Common myeloid progenitor, CD34-positive (primary cell): ENCODE results near the gene SLC43A2.
"Not testable (repeated sequence)": the region's sequence is repeated elsewhere in the genome, so short reads cannot be mapped to it uniquely, and the experiment has no call there.

Source experiments
- CTCF ChIA-PET: fragments of 350-600 bp; sonication (Branson Sonifier 250); formaldehyde crosslinking; loops from one replicate; lab custom pipeline; 2021; ENCODE audit warnings: antibody characterized with exemption; lab: Charles Lee
- POLR2A ChIA-PET: fragments of 350-600 bp; sonication (Branson Sonifier 250); formaldehyde crosslinking; loops from one replicate; lab custom pipeline; 2021; ENCODE audit warnings: antibody characterized with exemption; lab: Charles Lee
- DNase-seq, 3 donors: peaks; one replicate each; pipeline versions ENCODE4 v3.0.0 to v3.0.0-alpha.2; 2013
- H3K27ac ChIP-seq, 2 experiments: 1 replicate in 1 of 2; 2 replicates in 1 of 2; pipeline ENCODE4 v1.7.0; 2013; ENCODE audit warnings: inconsistent platforms in 2 of 2, low read length in 2 of 2, mild to moderate bottlenecking in 2 of 2, low read depth in 1 of 2, moderate library complexity in 1 of 2; ENCODE audit not compliant: severe bottlenecking in 2 of 2, insufficient read depth in 1 of 2, poor library complexity in 1 of 2
- H3K27me3 ChIP-seq, 5 experiments: replicated peaks in 2 of 5; 1 replicate in 3 of 5; 2 replicates in 2 of 5; pipeline versions ENCODE4 v1.6.1 to v1.7.0; 2013; ENCODE audit warnings: low read length in 4 of 5, mild to moderate bottlenecking in 2 of 5, moderate library complexity in 2 of 5, inconsistent platforms in 1 of 5; ENCODE audit not compliant: insufficient read depth in 5 of 5, control insufficient read depth in 4 of 5
- H3K36me3 ChIP-seq, 4 experiments: 1 replicate in 2 of 4; 2 replicates in 2 of 4; pipeline versions ENCODE4 v1.6.1 to v1.7.0; 2013; ENCODE audit warnings: low read length in 3 of 4, control low read depth in 1 of 4, mild to moderate bottlenecking in 1 of 4; ENCODE audit not compliant: control insufficient read depth in 4 of 4, insufficient read depth in 4 of 4
- H3K4me1 ChIP-seq, 4 experiments: 1 replicate in 3 of 4; 2 replicates in 1 of 4; pipeline versions ENCODE4 v1.6.1 to v1.7.1; 2013; ENCODE audit warnings: low read length in 3 of 4, mild to moderate bottlenecking in 3 of 4, control low read depth in 1 of 4, inconsistent platforms in 1 of 4, moderate library complexity in 1 of 4; ENCODE audit not compliant: control insufficient read depth in 4 of 4, insufficient read depth in 4 of 4; ENCODE audit errors: control extremely low read depth in 1 of 4
- H3K4me3 ChIP-seq, 7 experiments: 1 replicate in 4 of 7; 2 replicates in 3 of 7; pipeline versions ENCODE4 v1.5.1 to v1.7.0; 2013; ENCODE audit warnings: mild to moderate bottlenecking in 7 of 7, low read length in 6 of 7, moderate library complexity in 6 of 7, inconsistent platforms in 2 of 7, low read depth in 2 of 7, control low read depth in 1 of 7; ENCODE audit not compliant: insufficient read depth in 4 of 7, control insufficient read depth in 1 of 7; ENCODE audit errors: extremely low read depth in 1 of 7
- H3K9me3 ChIP-seq, 5 experiments: 1 replicate in 4 of 5; 2 replicates in 1 of 5; pipeline versions ENCODE4 v1.6.1 to v1.7.1; 2013; ENCODE audit warnings: low read length in 4 of 5, mild to moderate bottlenecking in 2 of 5, inconsistent platforms in 1 of 5, low read depth in 1 of 5, moderate library complexity in 1 of 5; ENCODE audit not compliant: control insufficient read depth in 4 of 5, insufficient read depth in 2 of 5; ENCODE audit errors: control extremely low read depth in 1 of 5
- WGBS: methylation state at CpG from one replicate; pipeline ENCODE4 v1.1.5; 2013; ENCODE audit not compliant: insufficient coverage; 5-methylcytosine and 5-hydroxymethylcytosine counted together

Gene SLC43A2

DNA sequence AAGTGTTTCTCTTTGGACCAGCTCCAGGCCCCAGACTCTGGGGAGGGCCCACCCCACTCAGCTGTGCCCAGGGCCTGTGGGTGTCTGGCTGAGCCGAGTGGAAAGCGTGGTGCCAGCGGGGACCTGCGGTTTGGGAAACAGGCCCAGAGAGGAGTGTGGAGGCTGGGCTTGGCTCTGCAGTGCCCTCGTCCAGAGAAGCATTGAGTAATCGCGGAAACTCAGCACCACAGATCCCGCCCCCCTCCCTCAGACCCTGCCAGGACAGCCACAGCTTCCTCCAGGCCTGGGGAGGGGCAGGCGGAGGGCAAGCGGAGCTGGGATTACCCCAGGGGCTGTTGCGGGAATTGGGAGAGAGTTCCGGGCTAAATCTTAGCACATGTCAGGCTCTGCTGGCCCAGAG is 51.5 kb downstream of the SLC43A2 start:
- ChIA-PET POLR2A (interaction anchor here (0.6 to 1.9 kb wide), 8 partner anchors 13 to 107 kb away, joined by 3 to 17 read pairs (median 5); partner anchors contain the start of gene SLC43A2), CTCF (interaction anchor here (0.6 to 11.4 kb wide), 13 partner anchors 9 to 668 kb away, joined by 3 to 225 read pairs (median 4); partner anchors contain the start of genes PITPNA, SCARF1 and SLC43A2)
- no peaks in the 10 kb centered on the region for H3K9me3 ChIP-seq
- no peaks in the 10 kb centered on the region for H3K27me3 ChIP-seq
- H3K36me3 ChIP-seq = peaks cover 0 to 5% (median under 1%) of the 10 kb centered on the region in 4 experiments
- peak overlapping the region; percentile 40 to 46 for H3K27ac ChIP-seq
- WGBS = 0% methylated on average over 6 of the region's 12 CpGs
- peak overlapping the region in 4 of 7 experiments; percentile 20 to 49 (median 37) for H3K4me3 ChIP-seq
- DNase-seq = peak; percentile 87 to 95 (median 95)
- H3K4me1 ChIP-seq = peaks cover 0 to 47% (median 44%) of the 10 kb centered on the region in 4 experiments

DNA sequence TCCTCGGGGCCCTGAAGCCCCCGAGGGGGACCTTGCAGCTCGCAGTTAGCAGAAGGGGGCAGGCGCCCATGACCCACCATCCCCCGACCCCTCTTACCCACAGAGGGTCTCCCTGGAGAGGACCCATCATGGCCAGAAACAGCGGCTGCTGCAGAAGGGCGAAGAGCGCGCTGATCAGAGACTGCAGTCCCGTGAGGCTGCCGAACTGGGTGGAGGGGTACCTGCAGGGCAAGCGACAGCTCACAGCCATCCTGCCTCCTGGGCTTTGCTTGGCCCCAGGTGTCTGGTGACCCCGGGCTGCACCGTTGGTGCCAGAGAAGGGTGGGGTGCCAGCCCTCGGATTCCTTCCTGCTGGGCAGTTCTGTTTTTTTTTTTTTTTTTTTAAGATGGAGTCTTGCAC is 52.1 kb downstream of the SLC43A2 start:
- ChIA-PET CTCF (interaction anchor here (0.6 to 11.4 kb wide), 10 partner anchors 9 to 667 kb away, joined by 3 to 225 read pairs (median 6); partner anchors contain the start of genes PITPNA, SCARF1 and SLC43A2), POLR2A (interaction anchor here (0.6 to 1.9 kb wide), 5 partner anchors 14 to 53 kb away, joined by 3 to 17 read pairs (median 6); partner anchors contain the start of gene PITPNA)
- Histone ChIP-seq H3K27ac (no peak overlapping the region), H3K36me3 (peaks cover 0 to 3% (median 0%) of the 10 kb centered on the region in 4 experiments), H3K4me1 (peaks cover 0 to 47% (median 44%) of the 10 kb centered on the region in 4 experiments), H3K9me3 (no peaks in the 10 kb centered on the region), H3K4me3 (no peak overlapping the region), H3K27me3 (no peaks in the 10 kb centered on the region)
- 83% methylated on average over 14 of the region's 15 CpGs for WGBS
- DNase-seq = peak in 1 of 3 donors; percentile 19

DNA sequence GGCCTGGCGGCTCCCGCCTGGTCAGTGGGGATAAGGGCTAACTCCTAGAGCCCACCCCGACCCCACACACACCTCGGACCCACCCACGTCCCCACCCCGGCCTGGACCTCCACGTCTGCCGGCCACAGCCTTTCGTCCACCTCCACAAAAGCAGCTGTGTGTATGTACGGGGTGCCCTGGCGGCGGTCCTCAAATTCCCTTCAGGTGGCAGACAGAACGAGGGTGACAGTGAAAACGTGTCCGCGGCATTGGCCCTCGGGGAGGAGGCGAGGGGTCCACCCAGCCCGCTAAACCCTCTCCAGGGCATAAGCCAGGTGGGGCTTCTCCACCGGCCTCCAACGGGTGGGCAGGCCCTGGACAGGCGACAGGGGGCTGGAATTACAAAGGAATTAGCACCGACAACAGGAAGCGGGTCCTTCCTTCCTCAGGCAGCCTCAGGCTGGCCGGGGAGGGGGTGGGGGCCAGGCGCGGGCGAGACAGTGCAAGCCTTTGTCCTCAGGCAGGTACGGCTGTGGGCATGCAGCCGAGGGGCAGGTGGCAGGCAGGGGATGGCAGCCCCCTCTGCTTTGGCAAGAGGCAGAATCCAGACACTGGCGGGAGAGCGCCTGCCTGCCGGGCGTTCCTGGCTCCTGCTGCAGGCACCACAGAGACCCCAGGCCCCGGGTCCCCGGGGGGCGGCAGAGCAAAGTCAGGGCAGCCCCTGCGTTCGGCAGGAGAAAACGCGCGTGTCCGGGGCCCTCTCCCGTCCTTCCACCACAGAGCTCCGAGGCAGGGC is 53.8 kb downstream of the SLC43A2 start:
- H3K9me3 ChIP-seq = no peaks in the 10 kb centered on the region
- WGBS = 69% methylated on average over 28 of the region's 45 CpGs
- no peaks in the 10 kb centered on the region for H3K36me3 ChIP-seq
- CTCF ChIA-PET = interaction anchor here (0.8 to 11.4 kb wide), 26 partner anchors 8 to 208 kb away, joined by 3 to 225 read pairs (median 4); partner anchors contain the start of genes SCARF1 and SLC43A2
- DNase-seq = no peak
- H3K27ac ChIP-seq = no peak overlapping the region
- H3K4me3 ChIP-seq = no peak overlapping the region
- POLR2A ChIA-PET = interaction anchor here (0.6 to 2.5 kb wide), 6 partner anchors 18 to 74 kb away, joined by 3 to 40 read pairs (median 6); partner anchors contain the start of gene SLC43A2
- peaks cover 0 to 47% (median 44%) of the 10 kb centered on the region in 4 experiments for H3K4me1 ChIP-seq
- no peaks in the 10 kb centered on the region for H3K27me3 ChIP-seq

DNA sequence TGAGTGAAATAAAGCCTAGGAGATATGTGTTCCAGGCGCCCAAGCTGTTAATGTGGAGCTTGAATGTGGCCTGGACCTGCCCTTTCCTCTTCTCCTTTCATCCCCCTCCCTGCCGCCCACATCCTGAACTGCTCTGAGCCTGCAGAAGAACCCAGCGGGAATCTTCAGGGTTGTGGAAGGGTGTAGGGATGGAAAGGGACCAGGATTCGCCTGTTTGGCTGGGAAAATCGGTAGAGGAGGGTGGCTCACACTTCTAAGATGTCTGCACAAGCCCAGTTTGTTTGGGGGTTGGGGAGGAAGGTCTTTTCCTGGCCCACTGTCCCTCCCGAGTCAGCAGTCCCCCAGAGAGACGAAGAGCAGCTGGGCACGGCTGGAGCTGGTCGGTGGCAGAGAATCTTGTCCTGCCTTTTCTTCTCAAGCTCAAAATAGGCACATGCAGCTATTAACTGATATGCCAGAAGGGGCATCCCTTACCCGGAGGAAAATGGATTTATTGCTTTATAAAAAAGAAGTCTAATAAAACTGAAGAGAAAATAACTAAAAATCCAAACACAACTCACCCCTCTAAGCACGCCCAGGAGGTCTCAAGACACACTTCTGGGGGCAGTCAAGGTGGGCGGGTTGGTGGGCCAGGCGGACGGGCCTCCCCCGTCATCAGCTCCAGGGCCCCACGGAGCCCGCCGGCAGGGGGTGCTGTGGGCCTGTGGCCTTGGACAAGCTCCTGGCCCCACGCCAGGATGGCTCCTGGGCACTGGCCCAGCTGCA is 54.5 kb downstream of the SLC43A2 start:
- POLR2A ChIA-PET = interaction anchor here (0.6 to 2.5 kb wide), 6 partner anchors 18 to 75 kb away, joined by 3 to 40 read pairs (median 6); partner anchors contain the start of gene SLC43A2
- Histone ChIP-seq H3K27me3 (no peaks in the 10 kb centered on the region), H3K4me3 (no peak overlapping the region), H3K27ac (no peak overlapping the region), H3K36me3 (no peaks in the 10 kb centered on the region), H3K4me1 (peaks cover 0 to 47% (median 44%) of the 10 kb centered on the region in 4 experiments), H3K9me3 (no peaks in the 10 kb centered on the region)
- WGBS = 73% methylated on average over 2 of the region's 19 CpGs
- DNase-seq = peak; percentile 67 to 83 (median 76)
- CTCF ChIA-PET = interaction anchor here (0.6 to 11.4 kb wide), 26 partner anchors 9 to 209 kb away, joined by 3 to 225 read pairs (median 4); partner anchors contain the start of genes SCARF1 and SLC43A2

DNA sequence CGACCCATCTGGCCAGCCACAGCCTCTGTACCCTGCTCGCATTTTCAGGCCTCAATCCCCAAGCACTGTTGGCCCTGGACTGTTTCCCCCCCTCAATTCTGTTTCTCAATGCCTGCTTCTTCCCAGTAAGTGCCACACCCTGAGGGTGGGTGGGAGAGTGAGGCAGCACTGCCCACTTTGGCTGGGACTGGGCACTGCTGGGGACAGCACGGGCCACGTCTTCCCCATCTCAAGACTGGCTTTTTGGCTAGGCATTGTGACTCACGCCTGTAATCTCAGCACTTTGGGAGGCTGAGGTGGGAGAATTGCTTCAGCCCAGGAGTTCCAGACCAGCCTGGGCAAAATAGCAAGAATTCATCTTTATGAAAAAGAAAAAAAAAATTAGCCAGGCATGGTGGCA is 56.0 kb downstream of the SLC43A2 start:
- H3K27me3 ChIP-seq, DNase-seq, H3K27ac ChIP-seq, H3K9me3 ChIP-seq, H3K4me3 ChIP-seq, H3K36me3 ChIP-seq, POLR2A ChIA-PET: not testable (repeated sequence)
- CTCF ChIA-PET = interaction anchor here (1.2 to 11.4 kb wide), 3 partner anchors 45 to 77 kb away, joined by 3 to 225 read pairs (median 16); partner anchors contain the start of genes RILP and SLC43A2
- WGBS = 100% methylated on average over 4 of the region's 5 CpGs
- H3K4me1 ChIP-seq = peaks cover 0 to 38% (median 35%) of the 10 kb centered on the region in 4 experiments

DNA sequence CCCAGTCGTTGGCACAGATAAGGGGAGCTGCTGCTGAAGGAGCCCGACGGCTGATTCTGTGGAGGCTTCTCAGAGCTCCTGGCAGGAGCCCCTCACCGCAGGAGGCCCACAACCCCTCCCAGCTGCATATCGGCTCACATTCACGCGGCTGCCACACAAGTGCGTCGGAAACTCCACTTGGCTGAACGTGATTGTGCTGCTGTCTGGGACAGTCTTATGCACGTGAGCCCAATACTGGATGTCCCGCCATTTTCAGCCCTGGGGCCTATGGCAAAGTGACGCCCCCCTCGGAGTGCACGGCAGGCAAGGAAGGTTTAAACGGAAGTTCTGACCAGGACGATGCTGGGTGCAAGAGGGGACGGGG is 57.3 kb downstream of the SLC43A2 start:
- Histone ChIP-seq H3K4me1 (peaks cover 0 to 33% (median 28%) of the 10 kb centered on the region in 4 experiments), H3K9me3 (no peaks in the 10 kb centered on the region), H3K36me3 (no peaks in the 10 kb centered on the region), H3K4me3 (no peak overlapping the region), H3K27ac (no peak overlapping the region), H3K27me3 (no peaks in the 10 kb centered on the region)
- CTCF ChIA-PET = interaction anchor here (1.2 to 11.4 kb wide), 4 partner anchors 16 to 108 kb away, joined by 3 to 225 read pairs (median 4); partner anchors contain the start of gene SLC43A2
- POLR2A ChIA-PET = no interaction called here
- peak in 1 of 3 donors; percentile 60 for DNase-seq
- WGBS = 84% methylated on average over 18 of the region's 18 CpGs
